Left renal pelvis (tissue), 4 donors: ENCODE data around the gene TULP4. TPM values are rescaled to one million over a fixed set of nuclear protein-coding genes. Genes with fewer than 3 reads are reported as not detected.

Source experiments
- DNase-seq, 4 donors: peaks; one replicate each; pipeline ENCODE4 v3.0.0-alpha.2; 2013; ENCODE audit warnings: low read depth in 4 of 4, low spot score in 3 of 4
- polyA plus RNA-seq, 4 donors: library from polyadenylated mRNA; unstranded; fragments of 120-200 nt; gene quantifications; one replicate each; pipeline ENCODE4 v1.2.1, GENCODE V29; 2013; ENCODE audit not compliant: insufficient read length in 4 of 4

TULP4 gene
- polyA plus RNA-seq, 4 donors, result 15.0 to 20.5 (median 19.1) TPM

DNA sequence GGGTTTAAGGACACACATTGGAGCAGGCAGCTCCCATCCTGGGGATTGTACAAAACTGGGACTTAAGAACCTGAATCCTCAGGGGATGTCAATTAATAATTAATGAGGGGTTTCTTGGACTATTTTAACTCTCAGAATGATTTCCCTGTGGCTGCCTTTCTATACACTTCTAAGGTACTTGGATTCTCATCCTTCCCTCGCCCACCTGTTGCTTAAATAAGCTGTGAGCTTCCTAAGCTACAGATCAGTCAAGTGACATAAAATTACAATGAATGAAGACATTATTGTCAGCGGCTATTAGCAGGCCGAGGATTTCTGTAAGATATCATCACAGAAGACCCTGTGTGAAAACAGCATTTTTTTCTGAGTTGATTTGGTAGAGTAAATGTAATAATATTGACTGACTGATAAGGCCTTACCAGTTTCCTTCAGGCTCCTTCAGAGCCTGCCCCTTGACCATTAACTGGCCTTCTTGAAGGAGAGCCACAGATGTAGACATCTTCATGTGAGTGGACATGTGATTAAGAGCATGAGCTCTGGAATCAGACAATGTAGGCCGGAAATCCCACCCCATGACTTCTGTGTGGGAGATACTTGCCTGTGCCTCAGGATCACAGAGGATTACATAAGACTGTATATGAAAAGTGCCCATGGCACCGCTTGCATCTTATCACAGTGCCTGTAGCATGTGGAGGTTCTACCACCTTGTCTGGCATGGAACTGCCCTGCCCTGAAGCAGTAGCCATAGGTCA, 101.7 kb downstream of the TULP4 start:
- no peak for DNase-seq

DNA sequence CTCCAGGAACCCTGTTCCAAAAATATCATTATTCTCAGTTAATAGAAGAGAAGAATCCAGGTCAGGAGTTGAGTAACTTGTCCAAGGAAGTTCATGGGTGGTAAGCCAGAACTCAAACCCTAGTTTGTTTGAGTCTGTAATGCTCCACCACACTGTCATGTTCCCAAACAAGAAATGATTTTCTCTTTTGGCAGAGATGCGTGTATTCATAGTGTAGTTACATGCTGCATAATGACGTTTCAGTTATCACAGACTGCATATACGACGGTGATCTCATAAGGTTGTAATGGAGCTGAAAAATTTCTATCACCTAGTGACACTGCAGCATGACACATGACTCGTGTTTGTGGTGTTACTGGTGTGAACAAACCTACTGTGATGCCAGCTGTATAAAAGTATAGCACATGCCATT, 102.6 kb downstream of the TULP4 start:
- no peak for DNase-seq

DNA sequence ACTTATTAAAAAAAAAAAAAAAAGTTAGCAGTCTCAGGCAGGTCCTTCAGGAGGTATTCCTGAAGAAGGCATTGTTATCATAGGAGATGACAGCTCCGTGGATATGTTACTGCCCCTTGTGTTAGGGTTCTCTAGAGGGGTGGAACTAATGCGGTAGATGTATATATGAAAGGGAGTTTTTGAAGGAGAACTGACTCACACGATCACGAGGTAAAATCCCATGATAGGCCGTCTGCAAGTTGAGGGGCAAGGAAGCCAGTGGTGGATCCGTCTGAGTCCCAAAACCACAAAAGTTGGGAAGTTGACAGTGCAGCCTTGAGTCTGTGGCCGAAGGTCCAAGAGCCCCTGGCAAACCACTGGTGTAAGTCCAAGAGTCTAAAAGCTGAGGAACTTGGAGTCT, 103.4 kb downstream of the TULP4 start:
- DNase-seq, result no peak

DNA sequence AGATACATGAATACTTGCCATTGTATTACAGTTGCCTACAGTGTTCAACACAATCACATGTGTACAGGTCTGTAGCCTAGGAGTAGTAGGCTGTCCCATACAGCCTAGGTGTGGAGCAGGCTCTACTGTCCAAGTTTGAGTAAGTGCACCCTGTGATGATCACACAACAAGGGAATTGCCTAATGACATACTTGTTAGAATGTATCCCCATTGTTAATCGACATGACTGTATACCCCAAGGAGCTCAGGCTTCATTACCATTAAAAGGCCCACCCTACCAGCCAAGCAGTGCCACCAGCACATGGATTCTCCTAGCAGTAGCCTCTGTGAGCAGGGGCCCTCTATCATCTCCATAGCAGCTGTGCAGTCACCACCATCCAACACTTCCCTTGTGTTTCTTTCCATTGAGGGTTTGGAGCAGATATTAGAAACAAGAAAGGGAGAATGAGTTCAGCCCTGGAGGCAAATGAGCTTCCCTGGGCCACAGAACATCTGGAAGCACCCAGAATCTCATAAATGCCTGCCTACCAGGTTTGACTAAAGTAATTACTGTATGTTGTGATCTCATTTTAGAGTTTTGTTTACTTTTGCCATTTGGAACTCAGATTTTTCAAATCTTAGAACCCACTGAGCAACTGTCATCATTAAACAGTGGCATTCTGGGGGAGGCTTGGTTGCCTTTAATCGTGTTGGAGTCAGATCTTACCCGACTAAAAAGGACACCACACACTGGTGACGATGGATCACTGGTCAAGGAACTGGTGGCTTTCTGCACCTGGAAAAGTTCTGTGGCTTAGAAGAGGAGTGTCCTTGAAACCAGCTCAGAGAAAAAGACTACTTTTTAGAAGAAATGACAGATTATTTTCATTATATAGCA, 104.9 kb downstream of the TULP4 start:
- no peak for DNase-seq

DNA sequence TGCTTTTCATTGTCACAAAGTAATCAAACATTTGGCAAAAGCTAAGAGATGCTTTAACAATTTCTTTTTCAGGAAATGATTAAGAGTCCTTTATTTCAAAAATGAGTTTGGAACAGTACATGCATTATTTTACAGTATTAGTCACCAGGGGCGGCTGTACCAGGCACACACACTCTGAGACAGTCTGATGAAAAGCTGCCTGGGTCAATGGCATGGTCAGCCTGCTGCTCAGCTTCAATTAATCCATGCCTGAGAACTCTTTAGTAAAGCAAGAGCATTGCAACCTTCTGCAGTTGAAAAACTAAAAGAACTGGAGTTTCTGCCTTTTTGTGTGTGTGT, 105.5 kb downstream of the TULP4 start:
- DNase-seq, result no peak

DNA sequence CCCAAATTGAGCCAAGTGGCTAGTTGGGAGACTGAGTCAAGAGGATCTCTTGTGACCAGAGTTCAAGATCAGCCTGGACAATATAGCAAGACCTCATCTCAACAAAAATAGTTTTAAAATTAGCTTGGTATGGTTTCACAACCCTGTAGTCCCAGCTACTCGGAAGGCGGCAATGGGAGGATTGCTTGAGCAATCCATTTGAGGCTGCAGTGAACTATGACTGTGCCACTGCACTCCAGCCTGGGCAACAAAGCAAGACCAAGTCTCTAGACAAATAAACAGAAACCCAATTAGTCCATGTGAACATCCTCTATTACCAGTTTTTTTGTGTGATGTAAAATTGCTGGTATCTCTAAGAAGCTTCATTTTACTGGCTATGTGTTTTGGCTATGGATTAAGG, 106.2 kb downstream of the TULP4 start:
- no peak for DNase-seq

DNA sequence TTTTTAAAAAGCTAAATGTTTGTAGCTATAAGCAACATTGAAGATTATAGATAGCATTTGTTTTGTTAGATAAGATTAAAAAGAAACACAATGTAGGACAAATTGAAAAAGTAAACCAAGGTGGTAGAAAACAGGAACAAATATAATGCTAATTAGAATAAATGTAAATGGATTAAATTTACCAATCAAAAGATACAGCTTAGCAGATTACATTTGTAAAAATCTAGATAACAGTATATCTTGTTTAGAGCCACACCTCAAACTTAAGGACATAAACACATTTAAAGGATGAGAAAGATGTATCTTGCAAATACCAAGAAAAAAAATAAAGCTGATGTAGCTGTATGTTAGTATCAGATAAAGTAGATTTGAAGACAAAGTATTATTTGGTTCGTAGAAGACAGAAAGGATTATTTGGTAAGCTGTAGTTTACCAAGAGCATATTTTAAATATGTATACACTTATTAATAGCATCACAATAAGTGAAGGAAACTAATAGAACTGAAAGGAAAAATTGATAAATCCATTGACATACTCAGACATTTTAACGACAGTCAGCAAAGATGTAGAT, 107.2 kb downstream of the TULP4 start:
- no peak for DNase-seq

DNA sequence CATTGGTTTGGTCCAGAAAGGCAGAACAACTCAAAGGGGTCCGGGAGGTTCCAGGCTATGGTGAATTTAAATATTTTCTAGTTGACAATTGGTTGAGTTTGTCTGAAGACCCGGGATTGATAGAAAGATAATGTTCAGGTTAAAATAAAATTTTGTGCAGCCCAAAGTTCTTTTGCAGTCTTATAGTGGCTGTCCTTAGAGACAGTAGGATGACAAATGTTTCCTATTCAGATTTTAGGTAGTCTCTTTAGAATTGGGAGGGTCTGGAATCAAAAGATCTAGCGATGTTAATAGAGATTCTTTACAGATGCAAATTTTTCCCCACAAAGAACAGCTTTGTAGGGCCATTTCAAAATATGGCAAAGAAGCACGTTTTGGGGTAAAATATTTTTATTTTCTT, 109.1 kb downstream of the TULP4 start:
- no peak for DNase-seq

DNA sequence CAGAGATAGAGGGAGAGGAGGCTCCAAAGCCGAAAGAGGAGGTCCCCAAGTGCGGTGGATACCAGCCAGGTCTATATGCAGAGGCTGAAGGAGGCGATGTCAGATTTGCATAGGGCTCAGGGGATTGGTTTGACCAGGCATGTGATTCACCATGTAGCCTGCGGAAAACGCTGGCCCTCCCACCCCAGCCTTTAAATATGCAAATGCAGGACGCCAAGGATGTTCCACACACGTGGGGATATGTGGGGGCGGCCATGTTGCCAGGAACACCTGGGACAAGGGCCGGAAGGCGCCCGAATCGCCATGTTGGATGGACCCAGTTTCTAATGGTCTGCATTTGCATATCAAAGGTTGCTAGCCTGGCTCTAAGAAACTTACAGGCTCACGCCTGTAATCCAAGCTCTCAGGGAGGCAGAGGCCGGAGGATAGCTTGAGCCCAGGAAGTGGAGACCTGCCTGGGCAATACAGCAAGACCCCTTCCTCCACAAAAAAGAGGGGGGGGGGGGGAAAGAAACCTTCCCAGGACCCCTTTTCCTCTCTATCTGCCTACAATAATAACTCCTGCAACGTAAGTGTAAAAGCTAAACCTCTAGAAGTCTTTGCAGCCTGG, 110.5 kb downstream of the TULP4 start:
- DNase-seq, result no peak

DNA sequence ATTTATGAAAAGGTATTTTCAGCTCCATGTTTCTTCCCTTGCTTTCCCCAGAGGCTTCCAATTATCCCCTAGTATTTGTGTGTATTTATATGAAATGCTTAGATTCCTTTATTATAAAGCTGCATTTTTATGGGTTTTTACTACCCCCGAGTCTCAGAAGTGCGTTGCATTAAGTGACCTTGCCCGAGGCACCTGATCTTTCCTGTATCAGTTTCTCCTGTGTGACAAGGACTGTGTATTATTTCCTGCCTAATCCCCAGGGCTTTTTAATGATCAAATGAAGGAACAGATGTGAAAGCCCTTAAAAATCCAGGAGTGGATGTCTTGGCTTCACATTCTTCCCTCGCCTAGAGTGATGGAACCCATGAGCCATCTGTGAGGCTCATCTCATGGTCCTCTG, 118.8 kb downstream of the TULP4 start:
- DNase-seq, result no peak

DNA sequence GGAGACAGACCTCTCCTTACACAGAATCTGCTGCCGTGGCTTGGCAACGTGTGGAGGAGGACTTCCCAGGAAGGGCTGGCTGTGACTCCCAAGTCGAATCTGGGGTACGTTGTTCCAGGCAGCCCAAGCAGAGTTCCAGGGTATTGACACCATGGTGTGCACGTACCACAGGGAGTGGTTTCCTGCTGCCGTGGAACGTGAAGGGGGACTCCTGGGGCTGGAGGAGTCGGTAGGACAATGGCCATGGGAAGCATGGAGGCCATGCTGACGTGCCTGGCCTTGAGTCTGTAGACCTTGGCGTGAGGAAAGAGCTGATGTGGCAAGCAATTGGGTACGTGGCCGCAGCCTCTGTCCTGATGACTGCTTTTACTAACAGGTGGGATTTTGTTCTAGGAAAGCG, 119.3 kb downstream of the TULP4 start:
- DNase-seq, result no peak

DNA sequence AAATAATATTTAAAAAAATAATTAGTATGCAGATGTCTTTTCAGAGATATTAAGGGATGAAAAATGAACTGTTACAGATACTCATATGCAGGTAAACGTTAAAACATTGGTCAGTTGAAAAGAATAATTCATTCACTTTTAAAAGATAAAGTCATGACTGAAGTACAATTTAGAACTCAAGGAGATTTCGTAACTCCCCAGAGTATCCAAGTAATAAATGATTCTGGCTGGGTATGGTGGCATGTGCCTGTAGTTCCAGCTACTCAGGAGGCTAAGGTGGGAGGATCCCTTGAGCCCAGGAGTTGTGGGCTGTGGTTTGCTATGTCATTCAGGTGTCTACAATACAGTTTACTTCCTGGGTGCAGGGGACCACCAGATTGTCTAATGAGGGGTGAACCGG, 125.3 kb downstream of the TULP4 start:
- DNase-seq, result no peak

DNA sequence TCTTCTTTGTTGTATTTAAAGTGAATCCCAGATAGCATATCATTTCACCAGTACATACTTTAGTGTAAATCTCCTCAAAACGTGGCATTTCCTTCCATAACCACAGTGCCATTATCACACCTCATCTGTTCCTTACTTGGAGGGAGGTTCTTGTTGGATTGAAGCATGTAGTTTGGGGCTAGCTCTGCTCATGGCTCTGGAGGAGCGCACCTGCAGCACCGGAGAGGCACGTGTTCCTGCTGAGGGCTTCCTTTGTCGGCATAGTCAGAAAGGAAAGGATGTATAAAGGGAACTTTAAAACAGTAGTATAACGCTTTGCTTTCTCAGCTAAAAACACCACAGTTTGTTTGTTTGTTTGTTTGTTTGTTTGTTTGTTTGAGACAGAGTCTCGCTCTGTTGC, 126.0 kb downstream of the TULP4 start:
- no peak for DNase-seq

DNA sequence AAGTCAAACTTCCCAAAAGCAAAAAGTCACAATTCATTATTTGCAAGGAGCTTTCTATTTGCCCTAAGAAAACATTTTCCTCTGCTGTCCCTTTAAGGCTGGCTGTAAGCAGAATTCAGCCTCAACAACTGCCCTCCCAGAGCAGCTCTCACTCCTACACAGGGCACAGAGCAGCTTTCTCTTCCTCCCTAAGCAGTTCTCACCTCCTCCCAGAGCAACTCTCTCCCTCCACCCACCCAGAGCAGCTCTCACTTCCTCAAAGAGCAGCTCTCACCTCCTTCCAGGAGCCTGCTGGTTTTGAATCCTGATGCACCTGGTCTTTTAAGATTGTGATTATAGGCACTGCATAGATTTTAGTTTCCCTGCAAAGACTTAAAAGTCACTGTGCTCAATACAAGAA, 127.0 kb downstream of the TULP4 start:
- no peak for DNase-seq

DNA sequence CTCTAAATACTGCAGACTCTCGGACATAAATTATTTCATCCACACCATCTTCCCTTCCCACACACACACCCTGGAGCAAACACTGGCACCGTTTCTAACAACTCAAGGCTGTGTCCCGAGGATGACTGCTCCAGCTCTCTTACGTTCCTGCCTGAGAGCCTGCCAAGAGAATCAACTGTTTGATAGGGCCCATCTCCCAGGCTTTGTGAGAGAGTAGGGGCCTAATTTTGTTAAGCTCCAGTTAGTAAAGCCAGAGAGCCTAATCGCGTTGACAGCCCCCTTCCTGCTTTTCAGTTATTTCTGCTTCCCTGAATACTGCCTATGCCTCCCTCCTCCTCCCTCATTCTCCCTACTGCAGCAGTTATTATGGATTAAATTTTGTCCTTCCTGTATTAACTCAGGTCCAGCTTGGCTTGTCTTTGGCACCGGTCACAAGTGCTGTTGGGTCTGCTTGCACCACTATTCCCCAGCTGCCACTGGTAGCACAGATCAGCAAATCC, 129.5 kb downstream of the TULP4 start:
- no peak for DNase-seq

DNA sequence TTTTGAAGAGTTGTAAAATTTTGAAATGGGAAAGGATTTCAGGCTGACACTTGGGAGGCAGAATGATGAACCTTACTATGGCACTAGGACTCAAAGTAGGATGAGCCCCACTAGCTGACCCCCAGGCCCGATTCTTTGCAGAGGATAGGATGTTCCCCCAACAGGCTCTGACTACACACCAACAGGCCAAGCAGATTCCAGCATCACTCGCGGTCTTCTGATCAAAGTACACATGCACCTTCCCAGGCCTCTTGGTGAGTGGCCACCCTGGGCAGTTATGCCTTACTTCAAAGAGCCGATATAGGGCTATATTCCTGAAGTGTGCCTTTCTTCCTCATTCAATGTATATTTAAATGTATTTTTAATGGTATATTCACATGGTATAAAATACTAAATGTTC, 130.0 kb downstream of the TULP4 start:
- DNase-seq, result no peak

DNA sequence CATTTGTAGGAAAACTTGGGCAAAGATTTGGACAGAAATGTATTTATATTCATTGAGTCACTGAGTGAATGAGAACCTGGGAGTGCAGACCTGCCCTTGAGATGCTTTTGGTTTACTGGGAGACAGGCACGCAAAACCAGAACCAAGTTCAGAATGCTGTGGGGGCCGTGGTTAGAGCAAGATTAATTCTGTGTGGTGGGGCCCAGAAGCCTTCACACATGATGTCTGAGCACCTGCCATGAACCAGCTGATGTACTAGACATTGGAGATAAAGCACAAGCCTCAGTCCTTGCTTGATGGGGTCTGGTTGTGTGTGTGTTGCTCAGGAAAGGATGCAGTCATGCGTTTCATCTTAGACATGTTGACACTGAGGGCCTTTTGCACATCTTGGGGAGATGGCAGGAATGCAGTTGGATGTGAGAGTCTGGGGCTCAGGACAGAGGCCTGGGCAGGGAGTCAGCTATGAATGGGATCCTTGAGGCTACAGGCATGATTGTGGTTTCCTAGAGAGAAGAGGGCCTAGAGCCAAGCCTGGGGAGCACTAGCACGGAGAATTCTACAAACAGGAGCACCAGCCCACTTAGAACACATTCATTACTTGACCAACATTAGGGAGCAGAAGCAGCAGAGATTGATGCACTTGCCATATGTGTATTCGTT, 133.3 kb downstream of the TULP4 start:
- no peak for DNase-seq

DNA sequence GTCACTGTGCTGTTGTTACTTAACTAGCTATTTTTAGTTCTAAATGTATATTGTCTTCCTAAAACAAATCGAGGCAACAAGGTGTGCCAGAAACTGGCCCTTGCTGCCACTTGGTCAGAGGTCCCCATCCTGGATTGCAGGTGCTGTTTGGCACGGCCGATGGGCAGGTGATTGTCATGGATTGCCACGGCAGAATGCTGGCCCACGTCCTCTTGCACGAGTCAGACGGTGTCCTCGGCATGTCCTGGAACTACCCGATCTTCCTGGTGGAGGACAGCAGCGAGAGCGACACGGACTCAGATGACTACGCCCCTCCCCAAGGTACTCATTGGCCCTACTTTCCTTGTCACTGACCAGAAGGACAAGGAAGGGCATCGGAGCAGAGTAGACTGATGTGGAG, 136.6 kb downstream of the TULP4 start:
- no peak for DNase-seq

DNA sequence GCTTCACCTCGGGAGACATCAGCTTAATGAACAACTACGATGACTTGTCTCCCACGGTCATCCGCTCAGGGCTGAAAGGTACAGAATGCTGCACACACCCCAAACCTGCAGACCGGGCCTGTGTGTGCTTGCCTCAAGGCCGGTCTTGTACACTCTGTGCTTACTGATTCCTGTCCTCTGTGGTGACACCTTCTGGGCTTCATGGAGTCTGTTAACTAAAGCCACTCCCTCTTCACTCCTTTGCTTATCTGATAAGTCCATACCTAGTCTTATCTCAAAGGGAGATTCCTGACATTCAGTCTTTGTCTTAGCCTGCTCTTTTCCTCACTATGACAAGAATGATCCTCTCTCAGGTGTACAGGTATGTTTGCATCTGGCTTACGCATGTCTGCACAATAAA, 139.9 kb downstream of the TULP4 start:
- DNase-seq, result no peak

DNA sequence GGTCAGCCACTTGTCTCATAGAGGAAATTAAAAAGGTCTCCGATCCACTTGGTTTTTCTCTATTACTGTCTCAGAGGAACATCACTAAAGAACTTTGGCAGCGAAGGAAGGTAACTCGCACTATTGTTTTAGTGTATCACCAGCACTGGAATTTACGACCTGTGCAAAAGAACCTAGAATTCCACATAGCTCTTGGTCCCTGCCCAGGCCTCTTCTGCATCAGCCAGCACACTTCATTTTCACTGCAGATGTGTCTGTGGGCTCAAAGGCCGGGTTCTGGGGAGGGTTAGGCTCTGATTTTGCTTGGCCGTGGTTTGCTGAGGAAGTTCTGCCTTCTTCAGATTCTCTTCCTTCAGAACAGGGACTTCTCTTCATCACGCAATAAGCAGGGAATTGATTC, 144.9 kb downstream of the TULP4 start:
- DNase-seq, result no peak
